Gastroesophageal sphincter (tissue), 3 donors: ENCODE data around the gene PFKFB4.

Experiments used
- EP300 ChIP-seq: sonication (generic); formaldehyde crosslinking; IDR thresholded peaks from one replicate; pipeline ENCODE4 v1.6.1; 2017; ENCODE audit warnings: antibody characterized with exemption, mild to moderate bottlenecking
- POLR2A ChIP-seq, 2 donors: fragments of 450-650 bp; IDR thresholded peaks; one replicate each; pipeline ENCODE4 v1.6.1; 2017; ENCODE audit warnings: antibody characterized with exemption in 2 of 2, mild to moderate bottlenecking in 2 of 2, moderate library complexity in 1 of 2
- POLR2AphosphoS5 ChIP-seq: sonication (generic); formaldehyde crosslinking; IDR thresholded peaks from one replicate; pipeline ENCODE4 v1.6.1; 2017; ENCODE audit warnings: antibody characterized with exemption
- TF ChIP-seq, protein P1 (sequence below), 4 experiments: fragments of 200-600 bp in 2 of 4; fragments of 450-650 bp in 2 of 4; sonication (generic) in 1 of 4; IDR thresholded peaks; one replicate each; pipeline ENCODE4 v1.5.1; 2017 to 2019; ENCODE audit warnings: antibody characterized with exemption in 4 of 4, mild to moderate bottlenecking in 2 of 4, moderate library complexity in 2 of 4

GRCh38 chr3:48492461-48493202 lies 64.0 kb downstream of the PFKFB4 start:
- TF ChIP-seq, protein P1, sequence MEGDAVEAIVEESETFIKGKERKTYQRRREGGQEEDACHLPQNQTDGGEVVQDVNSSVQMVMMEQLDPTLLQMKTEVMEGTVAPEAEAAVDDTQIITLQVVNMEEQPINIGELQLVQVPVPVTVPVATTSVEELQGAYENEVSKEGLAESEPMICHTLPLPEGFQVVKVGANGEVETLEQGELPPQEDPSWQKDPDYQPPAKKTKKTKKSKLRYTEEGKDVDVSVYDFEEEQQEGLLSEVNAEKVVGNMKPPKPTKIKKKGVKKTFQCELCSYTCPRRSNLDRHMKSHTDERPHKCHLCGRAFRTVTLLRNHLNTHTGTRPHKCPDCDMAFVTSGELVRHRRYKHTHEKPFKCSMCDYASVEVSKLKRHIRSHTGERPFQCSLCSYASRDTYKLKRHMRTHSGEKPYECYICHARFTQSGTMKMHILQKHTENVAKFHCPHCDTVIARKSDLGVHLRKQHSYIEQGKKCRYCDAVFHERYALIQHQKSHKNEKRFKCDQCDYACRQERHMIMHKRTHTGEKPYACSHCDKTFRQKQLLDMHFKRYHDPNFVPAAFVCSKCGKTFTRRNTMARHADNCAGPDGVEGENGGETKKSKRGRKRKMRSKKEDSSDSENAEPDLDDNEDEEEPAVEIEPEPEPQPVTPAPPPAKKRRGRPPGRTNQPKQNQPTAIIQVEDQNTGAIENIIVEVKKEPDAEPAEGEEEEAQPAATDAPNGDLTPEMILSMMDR (IDR thresholded peaks at IDR 0.05): no peak
- TF ChIP-seq POLR2A (IDR thresholded peaks at IDR 0.05) (no peak), POLR2AphosphoS5 (no peak), EP300 (no peak)
